Ascending aorta (tissue), 2 donors: Measurements from ENCODE around the gene SLPI. TPM values are rescaled to one million over a fixed set of nuclear protein-coding genes. Genes with fewer than 3 reads are reported as not detected.

Experiments used
- DNase-seq, 2 donors: peaks; one replicate each; pipeline ENCODE4 v3.0.0-alpha.2; 2019; ENCODE audit warnings: low spot score in 2 of 2
- H3K27ac ChIP-seq, 2 donors: fragments of 200-600 bp; sonication (generic); one replicate each; pipeline ENCODE4 v1.5.1; 2016 to 2017; ENCODE audit warnings: mild to moderate bottlenecking in 1 of 2
- H3K27me3 ChIP-seq: fragments of 200-600 bp; sonication (generic); one replicate; pipeline ENCODE4 v1.5.1; 2017
- H3K36me3 ChIP-seq, 2 donors: fragments of 200-600 bp; sonication (generic); one replicate each; pipeline ENCODE4 v1.5.1; 2016
- H3K4me1 ChIP-seq, 2 donors: fragments of 200-600 bp; sonication (generic); one replicate each; pipeline ENCODE4 v1.5.1; 2016 to 2017; ENCODE audit warnings: mild to moderate bottlenecking in 1 of 2
- H3K4me3 ChIP-seq, 2 donors: fragments of 200-600 bp; sonication (generic); one replicate each; pipeline ENCODE4 v1.5.1; 2016 to 2017; ENCODE audit warnings: mild to moderate bottlenecking in 1 of 2
- H3K9me3 ChIP-seq, 2 donors: fragments of 200-600 bp; sonication (generic); one replicate each; pipeline ENCODE4 v1.5.1; 2016
- CTCF ChIP-seq, 3 experiments: fragments of 200-600 bp in 2 of 3; fragments of 450-650 bp in 1 of 3; sonication (generic) in 2 of 3; IDR thresholded peaks; one replicate each; pipeline ENCODE4 v1.5.1; 2016 to 2019; ENCODE audit warnings: antibody characterized with exemption in 3 of 3, mild to moderate bottlenecking in 1 of 3, moderate library complexity in 1 of 3
- intact Hi-C: fragments of 100-400 bp; cut with DNase I; formaldehyde crosslinking; loops from one replicate; pipeline ENCODE4 v1.15.1; 2023
- total RNA-seq: library from RNA; depleted of rRNA; stranded (reverse); fragments of >200 nt; gene quantifications from one replicate; pipeline ENCODE4 v1.1.0, GENCODE V29; 2016

Gene SLPI, protein sequence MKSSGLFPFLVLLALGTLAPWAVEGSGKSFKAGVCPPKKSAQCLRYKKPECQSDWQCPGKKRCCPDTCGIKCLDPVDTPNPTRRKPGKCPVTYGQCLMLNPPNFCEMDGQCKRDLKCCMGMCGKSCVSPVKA
- 223 TPM for total RNA-seq

DNA sequence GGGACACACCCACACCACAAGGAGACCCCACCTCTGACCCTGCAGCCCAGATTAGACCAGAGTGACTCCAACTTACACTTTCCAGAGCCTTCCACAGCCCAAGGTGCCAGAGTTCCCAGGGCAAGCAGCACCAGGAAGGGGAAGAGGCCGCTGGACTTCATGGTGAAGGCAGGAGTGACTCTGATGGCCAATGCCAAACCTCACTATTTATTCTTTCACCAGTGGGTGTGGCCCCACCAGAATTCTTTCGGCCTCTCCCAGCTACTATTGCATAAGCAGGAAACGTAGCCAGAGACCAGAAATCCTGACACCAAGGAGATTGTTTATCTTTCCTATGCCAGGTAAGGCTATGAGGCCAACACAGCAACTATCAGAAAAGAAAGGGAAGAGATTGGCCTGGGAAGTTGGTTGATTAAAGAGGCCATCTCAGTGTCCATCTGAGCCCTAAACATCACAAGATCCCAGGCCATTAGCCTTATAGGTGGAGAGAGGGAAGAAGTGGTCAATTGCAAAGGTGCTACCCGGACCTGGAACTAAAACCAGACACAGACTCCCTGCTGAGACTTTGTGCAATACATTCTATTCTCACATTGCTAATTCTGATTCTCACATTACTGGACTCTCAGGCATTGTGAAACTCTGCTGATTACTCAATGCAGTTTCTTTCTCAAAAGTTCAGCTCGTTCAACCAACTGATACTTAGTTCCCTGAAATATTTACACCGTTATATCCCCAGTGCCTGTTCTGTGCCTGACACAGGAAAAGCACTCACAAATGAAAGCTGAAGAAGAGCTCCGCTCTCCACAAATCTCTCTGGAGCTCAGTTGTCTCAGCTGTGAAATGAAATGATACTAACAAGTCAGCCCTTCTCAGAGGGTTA lies at the start of gene SLPI:
Gene SLPI (minus strand): TSS at position 182 of the 880 bp plus-strand sequence. CDS start 21 bp downstream, at position 161.
- TF ChIP-seq CTCF (IDR thresholded peaks at IDR 0.05): no peak
- no peaks in the 10 kb centered on the region for H3K36me3 ChIP-seq
- H3K4me3 ChIP-seq: no peak within 1 kb of the TSS
- no peaks in the 10 kb centered on the region for H3K27me3 ChIP-seq
- no peak within 1 kb of the TSS for H3K27ac ChIP-seq
- H3K9me3 ChIP-seq: no peaks in the 10 kb centered on the region
- no peaks in the 10 kb centered on the region for H3K4me1 ChIP-seq
- no peak for DNase-seq
- intact Hi-C loops: no loop called here

DNA sequence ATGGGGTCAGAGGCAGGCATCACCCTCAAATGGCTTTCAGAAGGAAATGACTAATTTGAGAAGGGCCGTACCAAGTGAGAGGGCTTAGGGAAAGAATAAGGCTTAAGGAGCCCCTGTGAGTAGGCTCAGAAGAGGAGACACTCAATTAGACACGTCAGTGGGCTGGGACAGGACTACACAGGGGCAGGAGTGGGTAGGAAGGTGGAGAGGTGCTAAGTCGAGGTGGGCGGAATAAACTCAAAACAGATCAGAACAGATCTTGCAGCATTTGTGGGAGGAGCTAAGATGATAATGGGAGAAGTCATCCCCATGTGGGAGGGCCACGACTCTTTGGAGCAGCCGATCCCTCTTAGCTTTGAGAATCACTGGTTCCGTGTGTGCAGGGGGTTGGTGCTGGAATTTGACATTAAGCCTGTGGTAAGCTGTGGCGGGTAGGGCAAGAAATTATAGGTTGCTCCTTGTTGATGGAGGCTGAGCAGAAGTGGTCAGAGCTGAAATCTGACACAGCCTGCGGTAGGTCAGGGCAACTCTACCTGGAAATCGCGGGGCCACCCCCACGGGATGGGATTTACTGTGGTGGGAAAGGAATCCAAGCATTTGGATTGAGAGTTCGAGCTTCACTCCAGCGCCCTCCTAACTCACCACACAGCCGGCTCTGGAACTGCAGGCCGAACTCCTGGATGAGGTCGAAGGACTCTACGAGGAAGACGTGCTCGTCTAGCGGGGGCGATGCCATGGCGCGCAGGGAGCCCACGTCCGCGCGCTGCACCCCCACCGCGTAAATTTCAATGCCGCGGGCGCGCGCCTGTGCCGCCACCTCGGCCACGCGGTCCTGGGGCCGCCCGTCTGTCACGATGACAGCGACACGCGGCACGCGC lies 49.5 kb upstream of the SLPI start:
- Histone ChIP-seq H3K4me3 (no peak overlapping the region), H3K4me1 (peaks cover 0 to 5% of the 10 kb centered on the region in 2 donors), H3K27ac (no peak overlapping the region), H3K27me3 (peaks cover 6% of the 10 kb centered on the region), H3K9me3 (no peaks in the 10 kb centered on the region), H3K36me3 (no peaks in the 10 kb centered on the region)
- no peak for TF ChIP-seq CTCF (IDR thresholded peaks at IDR 0.05)
- intact Hi-C loops: no loop called here
- no peak for DNase-seq

DNA sequence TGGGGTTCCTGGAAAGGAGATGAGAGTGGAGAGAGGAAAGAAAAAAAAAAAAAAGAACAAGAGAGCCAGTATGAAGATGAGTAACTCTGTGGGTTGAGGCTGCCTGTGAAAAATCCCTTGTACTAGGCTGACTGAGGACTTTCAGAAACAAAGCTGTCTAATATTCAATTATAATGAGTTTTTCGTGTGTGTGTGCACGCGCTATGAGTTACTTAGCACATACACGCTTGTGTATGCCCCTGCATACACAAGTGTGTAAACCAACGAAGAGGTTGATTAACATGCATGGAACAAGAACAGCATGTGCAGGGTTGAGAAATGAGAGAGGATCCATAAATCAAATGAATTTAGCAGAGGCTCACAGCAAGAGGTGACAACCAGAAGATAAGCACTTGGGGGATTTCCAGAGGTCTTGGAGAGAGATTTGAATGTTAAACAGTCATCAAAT lies 47.5 kb upstream of the SLPI start:
- Histone ChIP-seq H3K27ac (no peak overlapping the region), H3K4me1 (peaks cover 0 to 5% of the 10 kb centered on the region in 2 donors), H3K4me3 (no peak overlapping the region), H3K27me3 (peaks cover 6% of the 10 kb centered on the region), H3K9me3 (no peaks in the 10 kb centered on the region), H3K36me3 (no peaks in the 10 kb centered on the region)
- no peak for DNase-seq
- TF ChIP-seq CTCF (IDR thresholded peaks at IDR 0.05): no peak
- intact Hi-C loops: no loop called here

DNA sequence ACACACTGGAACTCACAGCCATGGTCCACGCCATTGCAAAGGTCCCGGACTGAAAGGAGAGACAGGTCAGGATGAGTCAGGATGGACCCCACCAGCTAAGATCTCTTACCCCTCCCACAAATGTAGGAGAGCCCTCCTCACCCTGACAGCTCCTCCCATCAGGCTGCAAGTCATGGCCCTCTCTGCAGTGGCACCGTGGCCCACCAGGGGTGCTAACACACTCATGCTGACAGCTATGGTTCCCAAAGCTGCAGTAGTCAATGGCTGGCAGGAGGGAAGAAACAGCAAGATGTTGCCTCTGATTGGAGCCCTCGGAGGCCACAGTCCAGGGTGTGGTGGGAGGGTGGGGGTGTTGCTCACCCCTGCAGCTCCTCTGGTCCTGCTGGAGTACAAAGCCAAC lies 46.6 kb upstream of the SLPI start:
- TF ChIP-seq CTCF (IDR thresholded peaks at IDR 0.05): peak in 1 of 3 experiments; percentile 24
- no peaks in the 10 kb centered on the region for H3K36me3 ChIP-seq
- no peak for DNase-seq
- no peak overlapping the region for H3K27ac ChIP-seq
- intact Hi-C loops: no loop called here
- no peaks in the 10 kb centered on the region for H3K27me3 ChIP-seq
- no peak overlapping the region for H3K4me3 ChIP-seq
- no peaks in the 10 kb centered on the region for H3K9me3 ChIP-seq
- H3K4me1 ChIP-seq: no peaks in the 10 kb centered on the region

GRCh38 chr20:45299786-45300185 lies 45.4 kb upstream of the SLPI start:
- no peaks in the 10 kb centered on the region for H3K4me1 ChIP-seq
- TF ChIP-seq CTCF (IDR thresholded peaks at IDR 0.05): no peak
- no peaks in the 10 kb centered on the region for H3K36me3 ChIP-seq
- H3K9me3 ChIP-seq: no peaks in the 10 kb centered on the region
- no peak overlapping the region for H3K27ac ChIP-seq
- intact Hi-C loops: no loop called here
- DNase-seq: no peak
- no peak overlapping the region for H3K4me3 ChIP-seq
- no peaks in the 10 kb centered on the region for H3K27me3 ChIP-seq
